RCC 7860 (cell line): ENCODE measurements around the gene RUFY3.
"Not testable (repeated sequence)": the region's sequence is repeated elsewhere in the genome, so short reads cannot be mapped to it uniquely, and the experiment has no call there.

Experiments
- DNase-seq: peaks from one replicate; pipeline ENCODE4 v3.0.0-alpha.2; 2015; ENCODE audit warnings: low spot score
- FAIRE-seq: peaks from 2 replicates; lab custom pipeline; 2012; peaks lifted over from hg19 to GRCh38; lab: Jason Lieb, UNC

RUFY3 gene

DNA sequence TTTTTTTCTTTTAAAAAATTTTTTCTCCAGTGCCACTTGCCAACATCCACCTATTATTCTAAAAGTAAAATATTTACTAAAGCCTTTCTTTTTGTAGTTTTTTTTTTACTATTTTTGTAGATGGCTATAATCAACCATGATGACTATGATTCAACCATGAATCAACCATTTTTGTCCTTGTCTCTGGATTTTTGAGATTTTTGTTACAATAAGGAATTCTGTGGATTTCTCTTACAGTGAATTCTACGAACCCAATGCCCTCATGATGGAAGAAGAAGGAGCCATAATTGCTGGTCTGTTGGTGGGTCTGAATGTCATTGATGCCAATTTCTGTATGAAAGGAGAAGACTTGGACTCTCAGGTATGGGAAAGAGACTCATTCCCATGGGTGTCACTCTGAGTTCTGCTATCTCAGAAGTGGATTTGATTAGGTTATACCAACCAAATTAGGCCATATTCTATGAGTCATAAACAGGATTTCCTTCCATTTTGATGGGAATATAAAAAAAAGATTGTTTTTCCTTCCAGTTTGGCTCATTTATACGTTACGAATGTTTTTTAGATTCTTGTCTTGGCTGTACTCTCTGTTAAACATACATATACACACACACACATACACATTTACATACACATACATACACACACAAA is 46.7 kb downstream of the RUFY3 start:
- FAIRE-seq, result no peak

DNA sequence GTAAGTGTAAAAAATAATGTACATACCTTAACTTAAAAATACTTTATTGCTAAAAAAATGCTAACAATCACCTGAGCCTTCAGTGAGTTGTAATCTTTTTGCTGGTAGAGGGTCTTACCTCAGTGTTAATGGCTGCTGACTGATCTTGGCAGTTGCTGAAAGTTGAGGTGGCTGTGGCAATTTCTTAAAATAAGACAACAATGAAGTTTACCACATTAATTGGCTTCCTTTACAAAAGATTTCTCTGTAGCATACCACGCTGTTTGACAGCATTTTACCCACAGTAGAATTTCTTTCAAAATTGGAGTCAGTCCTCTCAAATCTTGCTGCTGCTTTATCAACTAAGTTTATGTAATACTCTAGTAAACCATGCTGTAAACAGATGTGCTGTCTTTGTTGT is 47.6 kb downstream of the RUFY3 start:
- FAIRE-seq, DNase-seq: not testable (repeated sequence)

More for the DNA sequence above, 46.7 kb downstream of the RUFY3 start:
- no peak for DNase-seq

DNA sequence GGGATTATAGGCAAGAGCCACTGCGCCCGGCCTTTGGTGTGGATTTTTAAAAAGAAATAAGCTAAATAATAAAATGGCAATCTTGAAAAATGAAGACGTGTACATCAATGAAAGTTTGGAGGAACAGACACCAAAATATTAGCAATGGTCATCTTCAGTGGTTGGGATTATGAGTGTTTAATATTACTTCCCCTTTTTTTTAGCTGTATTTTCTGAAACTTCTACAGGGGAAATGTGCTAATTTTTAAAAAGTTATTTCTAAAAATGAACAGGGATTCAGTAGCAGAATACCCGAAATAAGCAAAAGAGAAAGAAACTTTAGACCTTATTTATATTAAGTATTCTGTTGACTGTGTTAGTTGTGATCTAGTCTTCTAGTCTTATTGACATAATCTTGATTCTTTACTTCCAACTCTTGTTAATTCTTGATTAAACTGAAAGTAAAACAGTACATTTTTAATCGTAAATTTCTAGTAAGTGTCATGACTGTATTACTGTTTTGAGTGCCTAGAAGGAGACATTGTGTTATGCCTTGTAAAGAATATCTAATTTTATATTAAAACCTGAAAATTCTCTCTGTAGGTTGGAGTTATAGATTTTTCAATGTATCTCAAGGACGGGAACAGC is 51.3 kb downstream of the RUFY3 start:
- no peak for DNase-seq
- FAIRE-seq, result no peak

DNA sequence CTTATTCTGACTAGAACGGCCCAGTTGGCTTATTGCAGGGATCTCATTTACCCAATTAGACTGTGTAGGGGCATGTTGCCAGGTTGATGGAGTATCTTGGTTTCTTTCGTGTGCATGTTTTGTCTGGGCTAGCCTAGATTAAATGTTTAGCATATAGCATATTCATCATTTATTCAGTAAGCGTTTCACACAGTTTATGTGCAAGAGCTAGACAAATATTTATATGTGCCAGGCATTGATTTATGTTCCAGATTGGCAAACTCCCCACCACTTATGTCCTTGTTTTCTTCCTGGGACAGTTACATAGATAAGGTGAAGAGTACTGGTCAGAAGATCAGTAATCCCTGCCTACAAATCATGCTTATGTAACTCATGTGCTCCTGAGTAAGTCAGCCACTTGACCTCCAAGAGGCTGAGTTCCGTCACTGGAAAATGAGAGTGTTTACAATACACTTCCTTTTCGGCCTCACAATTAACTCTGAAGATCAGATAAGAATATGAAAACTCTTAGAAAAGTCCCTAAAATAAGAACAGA is 57.2 kb downstream of the RUFY3 start:
- DNase-seq, result no peak
- FAIRE-seq, result no peak

DNA sequence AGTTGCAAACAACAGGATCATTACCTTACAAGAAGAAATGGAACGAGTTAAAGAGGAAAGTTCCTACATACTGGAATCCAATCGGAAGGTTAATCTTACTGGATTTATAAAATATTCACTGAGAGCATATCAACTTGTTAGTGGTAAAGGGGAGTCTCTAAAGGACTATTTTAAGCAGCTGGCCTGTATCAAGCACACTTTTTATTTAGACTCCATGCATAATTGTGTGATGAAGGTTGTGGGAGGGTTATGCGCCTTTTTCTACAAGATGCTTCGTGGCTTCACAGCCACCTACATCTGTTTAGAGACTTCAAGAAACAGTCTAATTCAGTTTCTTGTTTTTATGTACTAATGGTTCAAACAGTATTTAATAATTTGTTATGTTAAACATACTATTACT is 61.3 kb downstream of the RUFY3 start:
- FAIRE-seq (no peak), DNase-seq (no peak)

DNA sequence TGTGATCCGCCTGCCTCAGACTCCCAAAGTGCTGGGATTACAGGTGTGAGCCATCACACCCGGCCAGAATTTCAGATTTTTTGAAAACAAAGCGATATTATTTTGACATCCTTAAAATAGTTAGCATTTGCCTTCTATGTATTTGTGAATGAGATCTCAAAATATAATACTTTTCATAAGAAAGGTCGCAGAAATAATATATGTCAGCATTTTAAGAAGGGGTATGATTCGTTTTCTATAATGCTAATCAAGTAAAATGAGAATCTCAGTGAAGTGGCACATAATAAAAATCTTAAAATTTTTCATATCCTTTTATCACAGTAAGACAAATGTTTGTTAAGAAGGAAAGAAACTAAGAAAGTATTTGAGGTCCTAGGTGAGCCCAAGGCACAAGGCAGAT is 65.7 kb downstream of the RUFY3 start:
- FAIRE-seq, result no peak

DNA sequence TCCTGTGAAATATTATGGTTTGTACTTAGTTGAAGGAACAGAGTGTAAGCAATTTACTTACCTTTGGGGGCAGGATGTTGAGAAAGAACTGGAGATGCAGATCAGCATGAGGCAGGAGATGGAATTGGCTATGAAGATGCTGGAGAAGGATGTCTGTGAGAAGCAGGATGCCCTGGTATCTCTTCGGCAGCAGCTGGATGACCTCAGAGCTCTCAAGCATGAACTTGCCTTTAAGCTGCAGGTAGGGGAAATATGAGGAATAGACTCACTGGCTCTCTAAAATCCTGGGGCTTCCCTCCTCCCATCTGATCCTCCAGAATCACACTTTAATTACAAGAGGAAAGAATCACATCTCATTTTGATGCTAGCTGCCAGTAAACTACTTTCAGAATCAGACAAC is 67.0 kb downstream of the RUFY3 start:
- DNase-seq, result no peak
- no peak for FAIRE-seq

More for the DNA sequence above, 65.7 kb downstream of the RUFY3 start:
- no peak for DNase-seq

DNA sequence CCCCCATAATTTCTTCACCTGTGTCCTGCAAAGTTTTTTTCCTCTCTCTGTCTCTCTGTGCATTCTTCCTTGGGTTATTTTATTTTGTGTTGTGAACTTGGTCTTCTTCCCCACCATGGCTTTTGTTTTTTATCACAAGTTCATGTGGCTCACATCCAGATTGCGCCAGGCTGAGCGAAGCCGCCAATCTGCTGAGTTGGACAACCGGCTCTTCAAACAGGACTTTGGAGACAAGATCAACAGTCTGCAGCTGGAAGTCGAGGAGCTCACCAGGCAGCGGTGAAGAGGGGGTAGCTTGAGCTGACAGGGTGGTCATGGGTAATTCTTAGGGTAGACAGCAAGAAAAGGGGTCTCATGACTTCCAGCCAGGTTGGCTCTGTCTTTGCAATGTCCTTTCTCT is 71.9 kb downstream of the RUFY3 start:
- FAIRE-seq, result no peak
- DNase-seq, result no peak

DNA sequence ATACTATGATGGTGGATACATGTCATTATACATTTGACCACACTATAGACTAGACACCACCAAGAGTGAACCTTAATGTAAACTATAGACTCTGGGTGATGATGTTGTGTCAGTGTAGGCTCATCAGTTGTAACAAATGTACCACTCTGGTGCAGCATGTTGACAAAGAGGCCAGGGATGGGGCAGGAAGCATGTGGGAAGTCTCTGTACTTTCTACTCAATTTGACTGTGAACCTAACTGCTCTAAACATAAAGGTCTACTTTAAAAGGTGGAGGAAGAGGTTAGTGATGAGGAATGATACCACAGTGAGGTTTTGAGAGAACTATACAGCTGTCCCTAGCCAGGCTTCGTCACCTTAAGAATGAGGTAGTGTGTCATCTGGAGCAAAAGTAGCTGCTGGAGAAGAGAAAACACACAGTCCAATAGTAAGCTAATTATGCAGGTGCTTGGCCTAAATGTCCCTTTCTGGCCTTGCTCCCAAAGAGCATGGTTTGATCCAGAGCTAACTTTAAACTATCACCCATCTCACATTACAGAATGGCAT is 79.6 kb downstream of the RUFY3 start:
- FAIRE-seq, result no peak
- DNase-seq, result no peak

DNA sequence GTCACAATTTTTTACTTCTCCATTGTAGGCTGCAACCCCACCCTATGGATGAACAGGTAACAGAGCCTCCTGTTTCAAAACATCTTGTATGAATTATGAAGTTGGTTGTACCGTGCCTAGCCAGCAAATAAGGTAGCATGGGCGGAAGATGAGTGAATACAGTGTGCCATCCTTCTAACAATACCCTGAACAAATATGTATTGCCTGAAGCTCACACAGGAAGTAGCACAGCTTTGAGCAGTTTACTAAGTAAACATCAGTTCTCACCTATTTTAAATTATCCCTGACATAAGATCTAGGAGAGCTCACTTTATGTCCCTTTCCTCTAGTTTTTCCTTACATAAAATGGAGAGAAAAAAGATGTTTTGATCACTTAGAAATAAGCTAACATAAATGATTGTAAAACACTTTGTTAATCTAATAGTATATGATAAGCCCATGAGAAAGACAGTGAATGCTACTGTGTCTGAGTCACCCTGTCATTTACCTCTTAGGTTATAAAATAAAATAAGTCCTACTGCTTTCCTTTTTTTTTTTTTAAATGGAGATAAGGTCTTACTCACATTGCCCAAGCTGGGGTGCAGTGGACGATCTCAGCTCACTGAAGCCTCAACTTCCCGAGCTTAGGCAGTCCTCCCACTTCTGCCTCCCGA is 81.3 kb downstream of the RUFY3 start:
- no peak for DNase-seq
- no peak for FAIRE-seq

DNA sequence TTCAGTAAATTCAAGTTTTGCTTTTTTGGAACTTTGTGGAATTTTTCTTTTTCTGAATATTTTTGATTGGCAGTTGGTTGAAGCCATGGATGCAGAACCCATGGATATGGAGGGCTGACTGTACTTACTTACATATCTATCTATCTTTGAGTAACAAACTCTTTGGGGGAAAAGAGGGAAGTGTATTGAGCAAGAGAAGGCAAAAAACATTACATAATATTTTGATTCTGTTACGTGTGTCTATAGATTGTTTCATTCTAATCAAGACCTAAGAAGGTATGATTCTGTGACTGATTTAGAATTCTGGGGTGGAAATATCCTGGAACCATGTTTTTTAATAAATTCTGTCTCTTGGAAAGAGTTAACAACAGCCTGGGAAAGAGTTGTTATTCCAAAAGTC is 86.4 kb downstream of the RUFY3 start:
- DNase-seq (no peak), FAIRE-seq (no peak)

DNA sequence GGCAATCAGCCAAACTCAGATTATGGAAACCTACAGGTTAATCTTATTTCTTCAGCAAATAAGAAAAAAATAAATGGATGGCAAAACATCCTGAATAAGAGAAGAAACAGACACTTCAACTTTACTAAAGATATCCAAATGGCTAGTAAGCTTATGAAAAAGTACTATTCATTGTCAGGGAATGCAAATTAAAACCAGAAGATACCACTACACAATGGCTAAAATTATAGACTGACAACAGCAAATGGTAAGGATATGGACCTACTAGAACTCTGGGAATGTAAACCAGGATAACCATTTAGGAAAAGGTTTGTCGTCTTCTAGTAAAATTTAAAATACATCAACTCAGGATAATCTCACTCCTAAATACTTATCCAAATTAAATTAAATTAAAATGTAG is 93.6 kb downstream of the RUFY3 start:
- DNase-seq, result no peak
- no peak for FAIRE-seq

DNA sequence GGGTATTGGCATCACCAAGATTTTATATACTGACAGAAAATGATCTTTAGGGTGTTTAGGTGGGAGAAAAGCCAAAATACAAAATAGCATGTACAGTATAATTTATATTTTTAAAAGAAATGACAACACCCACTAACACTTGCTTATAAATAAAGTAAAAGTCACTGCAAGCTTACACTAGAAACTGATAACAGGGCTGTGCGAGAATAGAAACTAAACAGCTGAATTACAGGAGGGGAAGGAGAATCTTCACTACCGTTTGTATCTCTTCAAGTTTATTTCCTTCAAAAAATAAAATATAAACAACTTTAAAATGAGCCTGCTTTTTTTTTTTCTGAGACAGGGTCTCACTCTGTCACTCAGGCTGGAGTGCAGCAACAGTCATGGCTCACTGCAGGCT is 95.1 kb downstream of the RUFY3 start:
- no peak for FAIRE-seq
- DNase-seq, result no peak

DNA sequence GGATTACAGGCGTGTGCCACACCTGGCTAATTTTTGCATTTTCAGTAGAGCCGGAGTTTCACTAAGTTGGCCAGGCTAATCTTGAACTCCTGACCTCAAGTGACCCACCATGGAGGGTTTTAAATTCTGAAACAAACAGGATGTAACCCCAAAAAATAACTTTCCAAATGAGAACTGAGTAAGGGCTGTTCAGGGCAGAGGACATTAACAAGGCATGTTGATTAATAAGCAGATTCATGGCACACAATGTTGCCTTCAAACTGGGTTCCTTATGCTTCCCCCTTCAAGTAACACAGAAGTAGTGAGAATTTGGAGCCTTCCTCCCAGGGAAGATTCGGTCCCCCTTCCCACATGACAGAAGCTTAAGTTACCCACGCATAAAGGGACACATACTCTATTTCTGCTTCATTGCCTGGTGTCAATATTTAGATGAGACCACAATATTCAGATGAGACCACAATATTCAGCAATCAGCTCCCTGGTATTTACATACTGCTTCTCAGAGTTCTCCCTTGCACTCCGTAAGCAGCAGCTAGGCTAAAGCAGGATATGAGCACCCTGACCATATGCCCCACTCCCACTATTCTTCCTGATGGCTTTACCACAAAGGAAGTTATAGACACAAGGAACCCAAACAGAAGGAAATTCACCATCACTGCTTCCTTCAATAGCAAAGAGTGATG is 96.5 kb downstream of the RUFY3 start:
- no peak for FAIRE-seq
- DNase-seq, result no peak

DNA sequence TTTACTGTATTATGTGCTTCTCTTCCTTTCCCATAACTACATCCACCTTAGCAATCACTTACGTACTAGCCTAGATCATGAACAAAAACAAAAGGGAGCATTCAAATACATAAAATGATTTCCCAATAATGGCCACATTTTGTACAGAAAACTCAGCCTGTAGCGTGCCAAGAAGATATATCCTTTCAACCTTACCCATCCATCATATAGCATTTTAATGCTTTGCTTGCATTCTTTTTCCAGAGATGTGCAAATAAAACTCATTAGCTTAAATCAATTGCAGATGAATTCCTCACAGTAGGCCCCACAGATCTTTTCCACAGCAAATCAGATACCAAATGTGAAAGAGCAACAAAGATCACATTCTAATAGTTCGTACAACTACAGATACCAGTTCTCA is 97.2 kb downstream of the RUFY3 start:
- FAIRE-seq, result no peak

DNA sequence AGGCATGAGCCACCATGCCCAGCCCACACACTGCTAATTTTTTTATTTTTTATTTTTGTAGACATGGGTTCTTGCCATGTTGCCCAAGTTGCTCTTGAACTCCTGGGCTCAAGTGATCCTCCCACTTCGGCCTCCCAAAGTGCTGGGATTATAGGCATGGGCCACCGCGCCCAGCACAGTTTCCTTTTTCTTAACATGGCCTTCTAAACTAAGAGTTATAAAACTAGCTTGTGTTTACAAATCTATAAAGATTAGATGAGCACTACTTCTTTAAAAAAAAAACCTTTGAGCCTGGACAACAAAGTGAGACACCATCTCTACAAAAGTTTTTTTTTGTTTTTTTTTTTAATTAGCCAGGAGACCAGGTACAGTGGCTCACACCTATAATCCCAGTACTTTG is 107.3 kb downstream of the RUFY3 start:
- FAIRE-seq (no peak), DNase-seq (no peak)

More for the DNA sequence above, 97.2 kb downstream of the RUFY3 start:
- no peak for DNase-seq

DNA sequence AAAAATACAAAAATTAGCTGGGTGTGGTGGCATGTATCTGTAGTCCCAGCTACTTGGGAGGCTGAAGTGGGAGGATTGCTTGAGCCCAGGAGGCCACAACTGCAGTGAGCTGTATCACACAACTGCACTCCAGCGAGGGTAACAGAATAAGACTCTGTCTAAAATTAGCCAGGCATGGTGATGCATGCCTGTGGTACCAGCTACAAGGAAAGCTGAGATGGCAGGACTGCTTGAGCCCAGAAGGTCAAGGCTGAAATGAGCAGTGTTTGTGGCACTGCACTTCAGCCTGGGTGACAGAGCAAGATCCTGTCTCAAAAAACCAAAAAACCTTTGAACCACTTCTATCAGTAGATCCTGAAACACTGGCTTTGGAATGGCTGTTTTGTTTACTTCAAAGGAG is 107.7 kb downstream of the RUFY3 start:
- FAIRE-seq (no peak), DNase-seq (no peak)

DNA sequence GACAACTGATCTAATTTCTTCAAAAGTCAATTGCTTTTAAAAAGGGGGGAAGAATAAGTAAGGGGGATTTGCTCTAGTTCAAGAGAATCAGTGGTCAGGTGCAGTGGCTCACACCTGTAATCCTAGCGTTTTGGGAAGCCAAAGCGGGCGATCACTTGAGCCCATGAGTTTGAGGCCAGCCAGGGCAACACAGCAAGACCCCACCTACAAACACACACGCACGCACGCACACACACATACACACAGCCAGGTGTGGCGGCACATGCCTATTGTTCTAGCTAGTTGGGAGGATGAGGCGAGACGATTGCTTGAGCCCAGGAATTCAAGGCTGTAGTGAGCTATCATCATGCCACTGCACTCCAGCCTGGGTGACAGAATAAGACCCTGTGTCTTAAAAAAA is 108.3 kb downstream of the RUFY3 start:
- no peak for FAIRE-seq

DNA sequence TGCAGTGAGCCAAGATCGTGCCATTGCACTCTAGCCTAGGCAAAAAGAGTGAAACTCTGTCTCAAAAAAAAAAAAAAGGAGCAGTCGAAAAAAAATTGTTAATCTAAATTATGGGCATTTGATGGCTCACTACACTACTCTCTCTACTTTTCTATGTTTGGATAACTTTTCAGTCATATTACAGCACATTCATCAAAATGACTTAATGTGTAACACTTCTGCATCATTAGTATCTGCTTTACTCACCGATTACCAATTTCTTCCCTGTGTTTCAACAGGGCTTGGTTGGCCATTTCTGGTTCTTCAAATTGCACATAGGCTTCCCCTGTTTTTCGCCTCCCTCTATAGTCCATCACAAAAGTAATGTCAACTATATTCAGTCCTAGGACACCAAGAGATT is 109.5 kb downstream of the RUFY3 start:
- no peak for FAIRE-seq
- no peak for DNase-seq

More for the DNA sequence above, 108.3 kb downstream of the RUFY3 start:
- DNase-seq, result no peak

DNA sequence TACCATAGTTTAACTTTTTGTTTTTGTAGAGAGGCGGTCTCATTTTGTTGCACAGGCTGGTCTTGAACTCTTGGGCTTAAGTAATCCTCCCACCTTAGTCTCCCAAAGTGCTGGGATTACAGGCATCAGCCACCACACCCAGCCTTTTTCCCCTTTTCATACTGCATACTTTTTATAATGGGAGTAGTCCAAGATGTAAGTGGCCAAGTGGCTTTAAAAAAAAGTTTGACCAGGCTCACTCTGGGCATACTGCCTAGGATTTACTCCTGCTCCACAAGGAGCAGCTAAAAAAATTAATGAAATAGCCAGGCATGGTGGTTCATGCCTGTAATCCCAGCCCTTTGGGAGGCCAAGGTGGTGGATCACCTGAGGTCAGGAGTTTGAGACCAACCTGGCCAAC is 111.9 kb downstream of the RUFY3 start:
- FAIRE-seq, result no peak
- no peak for DNase-seq

DNA sequence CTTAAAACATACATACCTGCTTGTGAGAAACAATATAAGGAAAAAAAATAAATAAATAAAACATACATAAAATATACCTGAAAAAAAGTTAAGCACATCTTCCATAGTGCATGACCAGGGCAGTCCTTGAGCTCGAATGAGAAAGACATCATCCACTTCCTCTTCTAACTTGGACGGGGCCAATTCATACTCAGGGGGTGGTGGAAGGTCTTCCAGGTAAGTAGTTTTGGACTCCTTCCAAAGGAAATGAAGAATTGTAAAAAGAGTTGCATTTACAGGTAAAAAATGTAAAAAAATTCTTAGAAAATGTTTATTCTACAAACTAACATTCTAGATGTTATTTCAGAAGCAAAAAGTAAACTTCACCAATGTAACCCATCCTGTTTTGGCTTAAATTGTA is 114.3 kb downstream of the RUFY3 start:
- DNase-seq (no peak), FAIRE-seq (no peak)
